ENCODE data around the gene KMT2C.
"Not testable (repeated sequence)": the region's sequence is repeated elsewhere in the genome, so short reads cannot be mapped to it uniquely, and the experiment has no call there.

The KMT2C gene

DNA sequence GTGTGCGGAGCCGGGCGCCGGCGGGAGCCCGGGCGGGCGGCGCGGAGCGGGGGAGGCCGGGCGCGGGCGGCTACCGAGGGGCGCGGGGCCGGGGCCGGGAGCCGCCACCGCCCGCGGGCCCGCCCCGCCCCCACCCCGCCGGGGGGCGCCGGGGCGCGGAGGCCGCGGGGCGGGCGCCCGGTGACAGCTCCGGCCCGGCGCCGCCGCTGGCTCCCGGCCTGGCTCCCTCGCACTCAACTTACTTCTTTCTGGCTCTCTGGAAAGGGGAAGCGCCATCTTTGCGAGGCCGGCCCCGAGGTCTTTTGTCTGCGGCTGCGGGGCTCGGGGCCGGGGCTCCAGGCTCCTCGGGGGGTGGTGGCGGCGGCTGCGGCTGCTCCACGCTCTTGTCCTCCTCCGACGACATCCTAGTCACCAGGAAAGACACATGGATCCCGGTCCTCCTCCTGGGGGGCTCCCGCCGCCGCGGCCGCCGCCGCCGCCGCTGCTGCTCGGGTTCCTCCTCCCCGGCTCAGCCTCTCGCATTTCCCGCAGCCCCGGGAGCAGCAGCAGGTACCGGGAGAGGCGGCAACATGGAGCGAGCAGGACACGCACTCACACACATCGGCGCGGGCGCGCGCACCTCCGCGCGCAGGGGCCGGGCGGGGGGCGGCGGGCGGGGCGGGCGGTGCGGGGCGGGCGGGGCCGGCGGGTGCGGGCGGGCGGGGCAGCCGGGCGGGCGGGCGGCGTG is at the start of gene KMT2C:
TSS of gene KMT2C (minus strand) at position 620 of the 727 bp plus-strand sequence. CDS start at position 403, 217 bp downstream.
- DNase-seq (ENCODE audit: low spot score) = peak; percentile 70

DNA sequence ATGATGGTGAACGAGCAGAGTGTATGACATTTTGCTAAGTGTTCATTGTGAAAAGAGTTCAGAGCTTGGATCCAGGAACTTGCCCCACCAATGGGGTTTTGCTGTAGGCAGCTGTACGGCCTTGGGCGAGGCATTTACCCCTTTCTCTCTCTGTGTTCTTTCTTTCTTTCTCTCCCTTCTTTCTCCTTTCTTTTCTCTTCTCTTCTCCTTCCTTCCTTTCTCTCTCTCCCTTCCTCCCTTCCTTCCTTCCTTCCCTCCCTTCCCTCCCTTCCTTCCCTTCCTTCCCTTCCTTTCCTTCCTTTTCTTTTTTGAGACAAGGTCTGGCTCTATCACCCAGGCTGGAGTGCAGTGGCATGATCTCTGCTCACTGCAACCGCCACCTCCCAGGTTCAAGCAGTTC is 45.3 kb upstream of the KMT2C start:
- DNase-seq (ENCODE audit: low spot score) = no peak

DNA sequence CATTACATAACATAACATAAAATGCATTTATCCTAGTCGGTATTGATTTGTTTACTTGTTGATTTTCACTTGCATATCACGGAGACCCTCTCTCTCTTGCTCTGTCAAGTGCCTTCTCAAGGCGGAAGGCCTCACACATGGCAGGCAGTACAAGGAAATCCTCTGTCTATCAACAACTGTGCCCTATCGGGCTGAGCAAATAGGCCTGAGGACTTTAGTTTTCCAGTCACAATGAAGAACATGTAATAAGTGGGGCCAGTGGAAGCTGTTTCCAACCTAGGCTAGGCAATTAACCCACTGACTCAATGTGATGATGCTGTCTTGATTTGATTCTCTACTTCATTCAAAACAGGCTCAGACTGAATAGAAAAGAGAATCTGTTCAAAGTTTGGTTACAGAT is 44.9 kb upstream of the KMT2C start:
- no peak for DNase-seq (ENCODE audit: low spot score)

DNA sequence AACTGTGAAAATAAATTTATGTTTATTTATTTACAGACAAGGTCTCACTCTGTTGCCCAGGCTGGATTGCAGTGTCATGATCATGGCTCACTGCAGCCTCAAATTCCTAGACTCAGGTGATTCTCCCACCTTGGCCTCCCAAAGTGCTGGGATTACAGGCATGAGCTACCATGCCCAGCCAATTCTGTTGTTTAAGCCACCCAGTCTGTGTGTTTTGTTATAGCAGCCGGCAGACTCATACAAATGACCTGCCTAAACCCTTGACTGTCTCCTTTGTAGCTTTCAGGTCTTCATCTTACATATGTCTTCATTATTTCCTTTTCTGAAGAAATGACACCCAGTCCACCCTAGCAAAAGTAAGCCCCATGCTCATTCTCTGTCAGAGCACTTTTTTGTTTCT is 43.8 kb upstream of the KMT2C start:
- DNase-seq (ENCODE audit: low spot score) = no peak

DNA sequence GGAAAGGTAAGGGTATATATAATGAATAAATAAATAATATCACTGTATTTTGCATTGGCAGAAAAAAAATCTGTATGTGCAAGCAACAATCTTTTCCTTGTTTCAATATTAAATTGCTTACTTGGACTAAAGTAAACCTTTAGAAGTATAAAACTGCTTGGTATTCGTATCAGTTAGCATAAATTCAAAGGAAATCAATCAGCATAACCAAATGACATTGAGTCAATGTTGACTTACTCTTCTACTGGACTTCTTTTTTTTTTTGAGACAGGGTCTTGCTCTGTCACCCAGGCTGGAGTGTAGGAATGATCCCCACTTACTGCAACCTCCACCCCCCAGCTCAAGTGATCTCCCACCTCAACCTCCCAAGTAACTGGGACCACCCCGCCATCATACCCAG is 42.3 kb upstream of the KMT2C start:
- no peak for DNase-seq (ENCODE audit: low spot score)

DNA sequence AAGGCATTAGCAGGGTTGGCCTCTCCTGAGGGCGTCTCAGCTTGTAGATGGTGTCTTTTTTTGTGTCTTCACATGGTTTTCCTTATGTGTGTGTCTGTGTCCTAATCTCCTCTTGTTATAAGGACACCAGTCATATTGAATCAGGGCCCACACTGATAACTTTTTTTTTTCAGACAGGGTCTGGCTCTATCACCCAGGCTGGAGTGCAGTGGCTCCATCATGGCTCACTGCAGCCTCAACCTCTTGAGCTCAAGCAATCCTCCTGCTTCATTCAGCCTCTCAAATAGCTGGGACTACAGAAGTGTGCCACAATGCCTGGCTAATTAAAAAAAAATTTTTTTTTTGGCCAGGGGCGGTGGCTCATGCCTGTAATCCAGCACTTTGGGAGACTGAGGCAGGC is 41.3 kb upstream of the KMT2C start:
- DNase-seq (ENCODE audit: low spot score) = no peak

DNA sequence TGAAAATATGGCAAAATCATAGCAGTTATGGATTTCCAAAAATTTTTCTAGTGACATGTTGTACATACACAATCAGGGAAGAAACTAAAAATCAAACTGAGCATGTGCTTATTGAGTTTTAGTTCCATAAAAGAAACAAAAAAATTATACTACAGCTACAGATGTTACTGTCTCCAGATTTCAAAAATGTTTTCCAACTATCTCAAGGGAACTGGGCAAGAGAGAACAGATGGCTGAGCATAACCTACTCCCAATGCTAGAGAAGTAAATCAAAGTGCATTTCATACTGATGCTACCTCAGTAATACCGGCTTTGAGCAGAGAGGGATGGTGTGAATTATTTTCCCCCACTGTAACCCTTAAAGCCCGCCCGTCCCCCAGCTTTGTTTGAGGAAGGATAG is 40.7 kb upstream of the KMT2C start:
- no peak for DNase-seq (ENCODE audit: low spot score)

DNA sequence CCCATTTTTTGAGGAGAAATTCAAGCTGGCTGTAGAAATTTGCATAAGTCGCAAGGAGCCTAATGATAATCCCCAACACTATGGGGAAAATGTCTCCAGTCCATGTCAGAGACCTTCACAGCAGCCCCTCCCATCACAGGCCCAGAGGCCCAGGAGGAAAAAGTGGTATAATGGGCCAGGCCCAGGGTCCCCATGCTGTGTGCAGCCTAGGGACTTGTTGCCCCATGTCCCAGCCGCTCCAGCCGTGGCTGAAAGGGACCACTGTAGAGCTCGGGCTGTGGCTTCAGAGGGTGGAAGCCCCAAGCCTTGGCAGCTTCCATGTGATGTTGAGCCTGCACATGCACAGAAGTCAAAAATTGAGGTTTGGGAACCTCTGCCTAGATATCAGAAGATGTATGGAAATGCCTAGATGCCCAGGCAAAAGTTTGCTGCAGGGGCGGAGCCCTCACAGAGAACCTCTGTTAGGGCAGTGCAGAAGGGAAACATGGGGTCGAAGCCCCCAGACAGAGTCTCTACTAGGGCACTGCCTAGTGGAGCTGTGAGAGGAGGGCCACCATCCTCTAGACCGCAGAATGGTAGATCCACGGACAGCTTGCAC is 35.3 kb upstream of the KMT2C start:
- not testable (repeated sequence) for DNase-seq (ENCODE audit: low spot score)

DNA sequence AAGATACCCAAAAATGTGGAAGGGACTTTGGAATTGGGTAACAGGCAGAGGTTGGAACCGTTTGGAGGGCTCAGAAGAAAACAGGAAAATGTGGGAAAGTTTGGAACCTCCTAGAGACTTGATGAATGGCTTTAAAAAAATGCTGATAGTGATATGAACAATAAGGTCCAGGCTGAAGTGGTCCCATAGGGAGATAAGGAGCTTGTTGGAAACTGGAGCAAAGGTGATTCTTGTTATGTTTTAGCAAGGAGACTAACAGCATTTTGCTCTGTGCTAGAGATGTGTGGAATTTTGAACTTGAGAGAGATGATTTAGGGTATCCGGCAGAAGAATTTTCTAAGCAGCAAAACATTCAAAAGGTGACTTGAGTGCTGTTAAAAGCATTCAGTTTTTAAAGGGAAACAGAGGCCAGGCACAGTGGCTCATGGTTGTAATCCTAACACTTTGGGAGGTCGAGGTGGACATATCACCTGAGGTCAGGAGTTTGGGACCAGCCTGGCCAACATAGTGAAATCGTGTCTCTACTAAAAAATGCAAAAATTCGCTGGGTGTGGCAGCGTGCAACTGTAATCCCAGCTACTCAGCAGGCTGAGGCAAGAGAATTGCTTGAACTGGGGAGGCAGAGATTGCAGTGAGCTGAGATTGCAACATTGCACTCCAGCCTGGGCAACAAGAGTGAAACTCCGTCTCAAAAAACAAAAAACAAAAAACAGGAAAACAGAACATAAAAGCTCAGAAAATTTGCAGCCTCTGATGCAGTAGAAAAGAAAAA is 34.6 kb upstream of the KMT2C start:
- not testable (repeated sequence) for DNase-seq (ENCODE audit: low spot score)

DNA sequence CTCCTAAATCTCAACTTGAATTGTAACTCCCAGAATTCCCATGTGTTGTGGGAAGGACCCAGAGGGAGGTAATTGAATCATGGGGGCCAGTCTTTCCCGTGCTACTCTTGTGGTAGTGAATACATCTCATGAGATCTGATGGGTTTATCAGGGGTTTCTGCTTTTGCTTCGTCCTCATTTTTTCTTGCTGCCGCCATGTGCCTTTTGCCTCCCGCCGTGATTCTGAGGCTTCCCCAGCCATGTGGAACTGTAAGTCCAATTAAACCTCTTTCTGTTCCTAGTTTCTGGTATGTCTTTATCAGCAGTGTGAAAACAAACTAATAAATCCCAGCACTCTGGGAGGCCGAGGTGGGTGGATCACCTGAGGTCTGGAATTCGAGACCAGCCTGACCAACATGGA is 33.8 kb upstream of the KMT2C start:
- not testable (repeated sequence) for DNase-seq (ENCODE audit: low spot score)

DNA sequence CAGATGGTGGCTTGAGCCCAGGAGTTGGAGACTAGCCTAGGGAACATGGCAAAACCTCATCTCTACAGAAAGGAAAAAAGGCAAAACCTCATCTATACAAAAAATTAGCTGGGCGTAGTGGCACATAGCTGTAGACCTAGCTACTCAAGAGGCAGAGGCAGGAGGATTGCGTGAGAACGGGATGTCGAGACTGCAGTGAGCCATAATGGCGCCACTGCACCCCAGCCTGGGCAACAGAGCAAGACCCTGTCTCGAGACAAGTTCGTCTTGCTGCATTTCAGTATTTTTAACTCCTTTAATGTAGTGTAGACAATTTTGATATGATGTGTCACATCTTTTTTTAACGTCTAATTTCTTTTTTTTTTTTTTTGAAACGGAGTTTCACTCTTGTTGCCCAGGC is 31.4 kb upstream of the KMT2C start:
- no peak for DNase-seq (ENCODE audit: low spot score)

DNA sequence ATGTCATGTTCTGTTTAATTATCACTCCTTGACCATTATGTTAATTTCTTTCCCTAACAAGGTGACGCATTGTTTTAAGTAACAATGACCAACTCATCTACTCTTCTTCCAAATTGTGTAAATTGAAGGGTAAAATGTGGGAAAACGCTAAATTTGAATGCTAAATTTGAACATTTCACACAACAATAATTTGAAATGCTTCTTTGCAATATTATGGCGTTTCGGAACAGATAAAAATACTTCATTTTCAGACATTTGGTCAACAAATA is 29.2 kb upstream of the KMT2C start:
- no peak for DNase-seq (ENCODE audit: low spot score)

DNA sequence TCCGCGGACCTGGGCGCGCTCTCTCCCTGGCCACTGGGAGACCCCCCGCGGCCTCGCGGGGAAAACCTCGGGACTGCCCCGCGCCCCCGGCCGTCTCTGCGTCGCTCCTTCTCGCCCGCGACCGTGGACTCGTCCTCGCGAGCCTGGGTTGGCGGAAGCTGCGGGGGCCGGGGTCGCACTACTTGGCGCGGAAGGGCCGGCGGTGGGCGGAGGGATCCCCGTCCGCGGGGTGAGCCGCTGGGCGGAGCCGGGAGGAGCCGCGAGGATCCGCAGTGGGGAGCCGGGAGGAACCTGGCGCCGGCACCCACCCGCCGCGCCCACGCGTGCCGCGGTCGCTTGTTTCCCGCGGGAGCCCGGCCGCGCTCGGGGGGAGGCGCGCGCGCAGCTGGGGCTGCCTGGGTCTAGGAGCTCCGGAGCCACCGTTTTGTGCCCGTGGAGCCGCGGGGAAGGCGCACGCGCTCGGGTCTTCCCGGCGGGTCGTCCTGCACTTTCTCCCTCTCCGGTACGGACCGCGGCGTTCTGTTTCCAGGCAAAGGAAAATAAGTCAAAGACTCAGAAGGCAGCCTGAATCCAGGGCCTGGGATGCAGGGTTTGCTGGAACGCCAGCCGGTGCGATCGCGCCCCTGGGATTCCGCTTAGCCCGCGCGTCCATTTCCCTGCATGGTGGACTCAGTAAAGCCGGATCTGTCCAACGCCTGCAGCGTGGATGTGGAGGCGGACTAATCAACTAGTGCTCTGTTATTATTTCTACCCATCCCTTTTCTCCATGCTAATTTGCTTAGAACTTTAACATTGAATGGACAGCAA is 28.7 kb upstream of the KMT2C start:
- DNase-seq (ENCODE audit: low spot score) = peak; percentile 92

DNA sequence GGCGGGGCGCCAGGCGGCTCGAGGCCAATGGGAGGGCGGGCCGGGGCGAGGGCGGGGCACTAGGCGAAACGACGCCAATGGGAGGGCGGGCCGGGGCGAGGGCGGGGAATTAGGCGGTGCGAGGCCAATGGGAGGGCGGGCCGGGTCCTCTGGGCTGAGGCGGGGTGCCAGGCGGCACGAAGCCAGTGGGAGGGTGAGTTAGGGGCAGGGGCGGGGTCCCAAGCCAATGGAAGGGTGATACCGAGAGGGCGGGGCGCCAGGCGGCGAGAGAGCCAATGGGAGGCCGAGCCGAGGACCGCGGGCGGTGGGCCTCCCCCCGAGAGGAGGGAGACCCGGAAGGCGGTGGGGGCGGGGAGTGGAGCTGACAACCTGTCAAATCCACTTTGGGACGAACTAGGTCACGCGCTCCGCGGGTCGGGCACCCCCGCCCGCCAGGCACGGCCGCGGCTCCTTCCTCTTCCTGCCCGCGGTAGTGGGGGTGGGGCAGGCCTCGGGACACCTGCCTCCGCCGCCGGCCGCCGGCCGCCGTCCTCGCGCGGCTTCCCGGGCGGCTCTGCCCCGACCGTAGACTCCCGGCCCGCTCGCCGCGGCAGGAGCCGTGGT is 28.0 kb upstream of the KMT2C start:
- peak; percentile 99 for DNase-seq (ENCODE audit: low spot score)

DNA sequence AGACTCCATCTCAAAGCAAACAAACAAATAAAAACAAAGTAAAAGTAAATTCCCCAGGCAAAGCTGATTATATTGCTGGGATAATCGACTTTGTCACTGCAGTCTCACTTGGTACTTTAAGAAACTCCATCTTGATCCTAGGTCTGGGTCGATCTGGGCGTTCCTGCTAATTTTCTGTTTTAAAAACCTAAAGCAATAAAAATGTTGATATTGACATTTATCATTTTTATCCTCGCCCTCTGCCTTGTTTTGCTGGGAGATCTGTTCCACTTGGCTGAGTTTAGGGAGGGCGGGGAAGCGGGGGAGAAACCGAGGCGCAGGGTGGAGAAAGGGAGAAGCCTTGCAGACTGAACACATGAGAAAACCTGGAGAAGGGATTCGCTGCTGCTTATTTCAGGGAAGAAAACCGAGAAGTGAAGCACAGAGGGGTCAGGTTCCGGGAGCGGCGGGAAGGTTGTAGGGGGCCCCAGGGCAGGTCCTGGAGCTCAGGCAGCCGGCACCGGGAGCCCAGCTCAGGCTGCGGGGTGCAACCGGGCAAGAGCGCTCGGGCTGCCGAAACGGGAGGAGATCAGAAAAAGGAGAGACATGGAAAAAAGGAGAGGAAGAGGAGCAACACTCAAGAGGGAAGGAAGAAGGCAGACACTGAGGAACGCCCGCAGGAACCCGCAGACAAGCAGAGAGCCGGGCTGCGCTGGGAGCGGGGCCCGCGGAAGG is 27.3 kb upstream of the KMT2C start:
- no peak for DNase-seq (ENCODE audit: low spot score)

DNA sequence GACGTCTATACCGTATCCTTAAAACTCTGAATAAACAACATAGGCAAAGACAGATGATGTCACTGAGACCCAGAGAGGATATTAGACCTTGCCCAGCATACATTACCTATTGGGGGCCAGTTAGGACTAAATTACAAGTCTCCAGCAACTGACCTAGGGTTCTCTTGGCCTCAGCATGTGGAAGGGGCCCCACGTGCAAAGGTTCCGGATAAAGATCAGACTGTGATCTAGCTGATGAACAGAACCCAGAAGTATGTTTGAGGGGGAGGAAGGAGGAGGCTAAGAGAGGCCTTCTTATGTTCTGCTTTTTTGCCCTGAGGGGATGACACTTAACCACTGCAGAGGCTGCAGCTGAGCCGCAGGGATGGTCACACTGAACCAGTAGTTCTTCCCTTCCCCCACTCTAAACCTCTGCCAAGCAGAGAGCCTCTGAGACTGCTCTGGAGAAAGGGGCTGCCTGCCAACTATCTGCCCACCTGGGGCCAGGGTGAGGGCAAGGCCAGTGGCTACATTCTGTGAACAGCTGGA is 24.0 kb upstream of the KMT2C start:
- DNase-seq (ENCODE audit: low spot score) = no peak

DNA sequence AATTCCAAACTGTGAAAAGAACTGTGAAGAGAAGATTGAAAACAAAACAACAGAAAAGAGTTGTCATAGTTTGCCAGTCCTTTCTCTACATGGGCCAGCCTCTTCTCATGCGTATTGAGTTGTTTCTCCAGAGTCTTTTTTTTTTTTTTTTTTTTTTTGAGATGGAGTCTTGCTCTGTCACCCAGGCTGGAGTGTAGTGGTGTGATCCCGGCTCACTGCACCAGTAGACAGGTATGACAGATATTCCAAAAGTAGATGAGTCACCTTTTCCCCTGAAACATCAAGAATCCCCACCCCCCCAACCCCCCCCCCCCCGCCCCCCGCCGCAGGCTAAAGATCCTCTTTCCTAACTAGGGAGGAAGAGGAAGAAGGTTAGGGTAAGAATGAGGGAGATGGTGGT is 15.6 kb upstream of the KMT2C start:
- no peak for DNase-seq (ENCODE audit: low spot score)

DNA sequence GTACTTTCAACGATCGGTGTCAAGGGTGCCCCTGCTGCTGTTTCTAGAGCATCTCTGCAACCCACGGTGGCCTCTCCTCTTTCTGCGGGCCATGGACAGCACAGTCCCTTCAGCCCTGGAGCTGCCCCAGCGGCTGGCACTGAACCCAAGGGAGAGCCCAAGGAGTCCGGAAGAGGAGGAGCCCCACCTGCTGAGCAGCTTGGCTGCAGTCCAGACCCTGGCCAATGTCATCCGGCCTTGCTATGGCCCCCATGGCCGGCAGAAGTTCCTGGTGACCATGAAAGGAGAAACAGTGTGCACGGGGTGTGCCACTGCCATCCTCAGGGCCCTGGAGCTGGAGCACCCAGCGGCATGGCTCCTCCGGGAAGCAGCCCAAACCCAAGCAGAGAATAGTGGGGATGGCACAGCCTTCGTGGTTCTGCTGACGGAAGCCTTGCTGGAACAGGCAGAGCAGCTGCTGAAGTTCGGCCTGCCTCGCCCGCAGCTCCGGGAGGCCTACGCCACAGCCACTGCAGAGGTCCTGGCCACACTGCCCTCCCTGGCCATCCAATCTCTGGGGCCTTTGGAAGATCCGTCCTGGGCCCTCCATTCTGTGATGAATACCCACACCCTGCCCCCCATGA is 9.7 kb upstream of the KMT2C start:
- DNase-seq (ENCODE audit: low spot score) = not testable (repeated sequence)

DNA sequence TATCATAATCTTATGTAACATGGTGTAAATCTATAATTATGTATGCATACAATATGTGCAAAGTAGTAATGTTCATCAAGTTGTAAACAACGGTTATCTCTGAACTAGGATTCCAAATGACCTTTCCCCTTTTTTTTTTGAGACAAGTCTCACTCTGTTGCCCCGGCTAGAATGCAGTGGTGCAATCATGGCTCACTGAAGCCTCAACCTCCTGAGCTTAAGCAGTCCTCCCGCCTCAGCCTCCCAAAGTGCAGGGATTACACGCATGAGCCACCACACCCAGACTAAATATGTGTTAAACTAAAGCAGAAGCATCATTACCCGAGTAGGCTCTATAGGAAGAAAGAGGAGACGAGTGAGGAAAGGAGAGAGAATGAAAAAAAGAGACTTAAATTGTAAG is 7.8 kb upstream of the KMT2C start:
- DNase-seq (ENCODE audit: low spot score) = no peak

DNA sequence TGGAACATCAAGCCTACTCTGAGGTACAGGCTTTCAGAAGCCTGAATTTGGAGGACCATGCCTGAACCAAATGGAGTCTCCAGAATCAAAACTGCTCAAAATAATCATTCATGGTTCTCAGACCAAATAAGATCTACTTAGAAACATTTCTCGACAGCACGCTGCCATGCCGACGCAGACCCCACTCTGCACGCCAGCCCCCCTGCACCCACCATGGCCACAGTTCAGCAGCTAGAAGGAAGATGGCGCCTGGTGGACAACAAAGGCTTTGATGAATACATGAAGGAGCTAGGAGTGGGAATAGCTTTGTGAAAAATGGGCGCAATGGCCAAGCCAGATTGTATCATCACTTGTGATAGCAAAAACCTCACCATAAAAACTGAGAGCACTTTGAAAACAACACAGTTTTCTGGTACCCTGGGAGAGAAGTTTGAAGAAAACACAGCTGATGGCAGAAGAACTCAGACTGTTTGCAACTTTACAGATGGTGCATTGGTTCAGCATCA is 6.6 kb upstream of the KMT2C start:
- no peak for DNase-seq (ENCODE audit: low spot score)

DNA sequence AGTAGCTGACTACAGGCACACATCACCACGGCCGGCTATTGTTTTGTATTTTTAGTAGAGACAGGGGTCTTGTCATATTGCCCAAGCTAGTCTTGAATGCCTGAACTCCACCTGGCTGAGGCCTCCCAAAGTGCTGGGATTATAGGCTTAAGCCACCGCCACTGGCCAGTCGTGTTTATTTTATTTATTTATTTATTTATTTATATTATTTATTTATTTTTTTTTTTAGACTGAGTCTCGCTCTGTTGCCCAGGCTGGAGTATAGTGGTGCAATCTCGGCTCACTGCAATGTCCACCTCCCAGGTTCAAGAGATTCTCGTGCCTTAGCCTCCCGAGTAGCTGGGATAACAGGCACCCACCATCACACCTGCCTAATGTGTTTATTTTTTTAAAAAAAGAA is 6.0 kb upstream of the KMT2C start:
- not testable (repeated sequence) for DNase-seq (ENCODE audit: low spot score)
